GM12891 (cell line): Measurements from ENCODE around the gene REELD1.

Experiments
- DNase-seq: peaks from one replicate; pipeline ENCODE4 v3.0.0; 2011; ENCODE audit warnings: low spot score; ENCODE audit not compliant: insufficient read length
- FAIRE-seq: peaks from 2 replicates; lab custom pipeline; 2011; peaks lifted over from hg19 to GRCh38; lab: Jason Lieb, UNC
- PAX5 ChIP-seq: IDR thresholded peaks from 2 replicates; pipeline ENCODE4 v1.6.1; 2011; ENCODE audit warnings: low read length, moderate library complexity, mild to moderate bottlenecking; ENCODE audit not compliant: insufficient read depth, severe bottlenecking
- POLR2A ChIP-seq: IDR thresholded peaks from 2 replicates; pipeline ENCODE4 v1.6.1; 2011; ENCODE audit warnings: low read depth, low read length, control low read depth
- POLR2AphosphoS5 ChIP-seq: IDR thresholded peaks from 2 replicates; pipeline ENCODE4 v1.6.1; 2011; ENCODE audit warnings: low read depth, low read length, control low read depth
- POU2F2 ChIP-seq: IDR thresholded peaks from 2 replicates; pipeline ENCODE4 v1.6.1; 2011; ENCODE audit warnings: low read depth, mild to moderate bottlenecking, control low read depth, low read length, moderate library complexity
- SPI1 ChIP-seq: IDR thresholded peaks from 2 replicates; pipeline ENCODE4 v1.6.1; 2011; ENCODE audit warnings: low read depth, low read length, control low read depth
- TAF1 ChIP-seq: IDR thresholded peaks from 2 replicates; pipeline ENCODE4 v1.6.1; 2011; ENCODE audit warnings: low read depth, low read length, control low read depth

REELD1 gene

GRCh38 chr4:146261041-146261440, 46.7 kb downstream of the REELD1 start:
- FAIRE-seq (no peak), DNase-seq (no peak)
- TF ChIP-seq POU2F2: no peak
- TF ChIP-seq POLR2AphosphoS5: no peak
- no peak for TF ChIP-seq PAX5
- no peak for TF ChIP-seq POLR2A
- no peak for TF ChIP-seq SPI1
- TF ChIP-seq TAF1: no peak

- FAIRE-seq (no peak), DNase-seq (no peak)
- TF ChIP-seq POU2F2 (no peak), SPI1 (no peak), POLR2A (no peak), PAX5 (no peak), TAF1 (no peak), POLR2AphosphoS5 (no peak)
Observed at GRCh38 chr4:146263793-146264192, 49.5 kb downstream of the REELD1 start.

- DNase-seq (no peak), FAIRE-seq (peak; percentile 72)
- TF ChIP-seq PAX5: no peak
- no peak for TF ChIP-seq POLR2AphosphoS5
- no peak for TF ChIP-seq TAF1
- TF ChIP-seq POU2F2: no peak
- no peak for TF ChIP-seq SPI1
- no peak for TF ChIP-seq POLR2A
Observed at GRCh38 chr4:146265950-146266490, 51.7 kb downstream of the REELD1 start.

- no peak for DNase-seq
- TF ChIP-seq POU2F2: no peak
- TF ChIP-seq TAF1: no peak
- TF ChIP-seq SPI1: no peak
- no peak for TF ChIP-seq POLR2A
- TF ChIP-seq POLR2AphosphoS5: no peak
- no peak for TF ChIP-seq PAX5
- peak; percentile 16 for FAIRE-seq
Observed at GRCh38 chr4:146267826-146268225, 53.5 kb downstream of the REELD1 start.

- TF ChIP-seq SPI1: 0 out of 2 replicates have a peak, but pooled peaks have one; percentile 9
- TF ChIP-seq POU2F2: no peak
- peak; percentile 89 for FAIRE-seq
Observed at GRCh38 chr4:146269228-146269653, 54.9 kb downstream of the REELD1 start.

GRCh38 chr4:146271466-146271865, 57.1 kb downstream of the REELD1 start:
- FAIRE-seq (peak; percentile 77), DNase-seq (no peak)
- peak; percentile 77 for TF ChIP-seq SPI1
- no peak for TF ChIP-seq TAF1

More at GRCh38 chr4:146269228-146269653, 54.9 kb downstream of the REELD1 start:
- DNase-seq: no peak

GRCh38 chr4:146273204-146273901, 59.0 kb downstream of the REELD1 start:
- DNase-seq: no peak
- FAIRE-seq: peak; percentile 95
- TF ChIP-seq POLR2AphosphoS5: no peak
- peak; percentile 61; the same call in 1 of the 2 replicates for TF ChIP-seq SPI1
- TF ChIP-seq TAF1: no peak

GRCh38 chr4:146274774-146275173, 60.4 kb downstream of the REELD1 start:
- TF ChIP-seq POU2F2: no peak
- no peak for TF ChIP-seq POLR2AphosphoS5
- TF ChIP-seq PAX5: no peak
- no peak for TF ChIP-seq TAF1
- TF ChIP-seq POLR2A: no peak
- TF ChIP-seq SPI1: no peak
- FAIRE-seq: no peak
- no peak for DNase-seq

- DNase-seq (no peak), FAIRE-seq (peak; percentile 31)
- TF ChIP-seq POLR2AphosphoS5: no peak
- no peak for TF ChIP-seq SPI1
- TF ChIP-seq POLR2A: no peak
- TF ChIP-seq TAF1: no peak
- no peak for TF ChIP-seq PAX5
- TF ChIP-seq POU2F2: no peak
Observed at GRCh38 chr4:146275370-146275769, 61.0 kb downstream of the REELD1 start.

GRCh38 chr4:146278986-146279385, 64.6 kb downstream of the REELD1 start:
- TF ChIP-seq SPI1: no peak
- TF ChIP-seq POLR2AphosphoS5: no peak
- no peak for TF ChIP-seq POU2F2
- TF ChIP-seq PAX5: no peak
- TF ChIP-seq POLR2A: no peak
- no peak for TF ChIP-seq TAF1
- FAIRE-seq: no peak
- no peak for DNase-seq
